Neural crest cell (in vitro differentiated cells): Measurements from ENCODE around the gene GLYATL3. TPM values are rescaled to one million over a fixed set of nuclear protein-coding genes. Genes with fewer than 3 reads are reported as not detected.

Experiments used
- DNase-seq: peaks from one replicate; pipeline ENCODE4 v3.0.0; 2021; ENCODE audit warnings: low read depth, mixed read lengths, low spot score
- H3K27ac Mint-ChIP-seq: one replicate; pipeline ENCODE4 v1.8.0; 2021; ENCODE audit warnings: mild to moderate bottlenecking, mixed read lengths; ENCODE audit not compliant: unreplicated experiment
- H3K27me3 Mint-ChIP-seq: 2 replicates; pipeline ENCODE4 v1.8.0; 2021; ENCODE audit warnings: low read depth, mild to moderate bottlenecking, mixed read lengths
- H3K36me3 Mint-ChIP-seq: 2 replicates; pipeline ENCODE4 v1.8.0; 2021; ENCODE audit warnings: low read depth, mild to moderate bottlenecking, mixed read lengths
- H3K4me1 Mint-ChIP-seq: 2 replicates; pipeline ENCODE4 v1.8.0; 2021; ENCODE audit warnings: mixed read lengths
- H3K4me3 Mint-ChIP-seq: one replicate; pipeline ENCODE4 v1.8.0; 2021; ENCODE audit warnings: mild to moderate bottlenecking, mixed read lengths
- H3K9me3 Mint-ChIP-seq: 2 replicates; pipeline ENCODE4 v1.8.0; 2021; ENCODE audit warnings: mixed read lengths
- CTCF ChIP-seq: fragments of 200-600 bp; sonication (generic); conservative IDR thresholded peaks from 2 replicates; pipeline ENCODE4 v1.5.0; 2021; ENCODE audit warnings: antibody characterized with exemption, mild to moderate bottlenecking
- total RNA-seq: library from RNA; stranded (reverse); gene quantifications from 2 replicates; pipeline ENCODE4 v1.2.1, GENCODE V29; 2021

Gene GLYATL3
- total RNA-seq, 1 donor from 2014 or later, result not detected

- Mint-ChIP-seq H3K4me3 (no peak overlapping the region), H3K36me3 (no peaks in the 10 kb centered on the region), H3K27ac (no peak overlapping the region), H3K9me3 (no peaks in the 10 kb centered on the region), H3K4me1 (no peaks in the 10 kb centered on the region), H3K27me3 (no peaks in the 10 kb centered on the region)
- no peak for DNase-seq
- TF ChIP-seq CTCF, result no peak
Observed at GRCh38 chr6:49523901-49524300, 24.2 kb downstream of the GLYATL3 start.

DNA sequence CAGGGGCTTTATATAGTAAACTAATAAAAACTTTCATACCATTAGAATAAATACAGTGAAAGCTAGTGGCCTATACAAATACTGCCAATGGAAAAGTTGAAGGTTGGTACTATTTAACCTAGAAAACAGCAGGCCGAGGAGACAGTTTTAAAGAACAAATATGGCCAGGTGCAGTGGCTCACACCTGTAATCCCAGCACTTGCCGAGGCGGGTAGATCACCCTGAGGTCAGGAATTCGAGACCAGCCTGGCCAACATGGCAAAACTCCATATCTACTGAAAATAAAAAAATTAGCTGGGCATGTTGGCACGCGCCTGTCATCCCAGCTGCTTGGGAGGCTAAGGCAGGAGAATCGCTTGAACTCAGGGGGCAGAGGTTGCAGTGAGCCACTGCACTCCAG, 24.8 kb downstream of the GLYATL3 start:
- no peaks in the 10 kb centered on the region for H3K9me3 Mint-ChIP-seq
- no peak for DNase-seq
- H3K4me1 Mint-ChIP-seq, result no peaks in the 10 kb centered on the region
- no peak for TF ChIP-seq CTCF
- no peaks in the 10 kb centered on the region for H3K27me3 Mint-ChIP-seq
- no peak overlapping the region for H3K4me3 Mint-ChIP-seq
- no peak overlapping the region for H3K27ac Mint-ChIP-seq
- H3K36me3 Mint-ChIP-seq, result no peaks in the 10 kb centered on the region

DNA sequence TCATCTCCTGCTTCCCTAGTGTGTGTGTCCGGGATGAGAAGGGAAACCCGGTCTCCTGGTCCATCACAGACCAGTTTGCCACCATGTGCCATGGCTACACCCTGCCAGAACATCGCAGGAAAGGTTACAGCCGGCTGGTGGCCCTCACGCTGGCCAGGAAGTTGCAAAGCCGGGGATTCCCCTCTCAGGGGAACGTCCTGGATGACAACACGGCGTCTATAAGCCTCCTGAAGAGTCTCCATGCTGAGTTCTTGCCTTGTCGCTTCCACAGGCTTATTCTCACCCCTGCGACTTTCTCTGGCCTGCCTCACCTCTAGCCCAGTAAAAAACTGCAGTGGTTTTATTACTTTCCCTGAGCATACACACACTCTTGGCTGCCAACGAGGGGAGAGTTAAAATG, 26.9 kb downstream of the GLYATL3 start:
- Mint-ChIP-seq H3K36me3 (no peaks in the 10 kb centered on the region), H3K4me3 (no peak overlapping the region), H3K4me1 (no peaks in the 10 kb centered on the region), H3K9me3 (no peaks in the 10 kb centered on the region), H3K27me3 (no peaks in the 10 kb centered on the region), H3K27ac (no peak overlapping the region)
- DNase-seq, result no peak
- TF ChIP-seq CTCF, result no peak

- Mint-ChIP-seq H3K9me3 (no peaks in the 10 kb centered on the region), H3K36me3 (no peaks in the 10 kb centered on the region), H3K27ac (no peak overlapping the region), H3K27me3 (no peaks in the 10 kb centered on the region), H3K4me3 (no peak overlapping the region), H3K4me1 (no peaks in the 10 kb centered on the region)
- no peak for TF ChIP-seq CTCF
- no peak for DNase-seq
Observed at GRCh38 chr6:49527320-49527719, 27.6 kb downstream of the GLYATL3 start.

DNA sequence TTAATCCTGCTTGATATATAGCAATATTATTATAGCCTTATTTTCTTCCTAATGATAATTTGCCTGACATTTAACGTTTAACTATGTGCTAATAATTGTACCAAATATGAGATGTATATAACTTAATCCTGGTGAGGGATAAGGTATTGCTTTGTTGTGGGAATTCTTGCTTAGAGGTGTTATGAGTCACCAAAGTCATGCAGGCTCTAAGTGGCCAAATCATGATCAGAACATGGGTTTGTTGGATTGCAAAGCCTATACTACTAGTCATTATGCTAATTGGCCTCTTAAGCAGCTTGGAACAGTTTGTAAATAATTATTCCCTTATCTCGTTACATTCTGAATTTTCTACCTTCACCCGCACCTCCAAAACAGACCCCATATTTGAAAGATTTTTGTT, 28.8 kb downstream of the GLYATL3 start:
- H3K4me3 Mint-ChIP-seq, result no peak overlapping the region
- no peaks in the 10 kb centered on the region for H3K36me3 Mint-ChIP-seq
- DNase-seq, result no peak
- H3K27ac Mint-ChIP-seq, result no peak overlapping the region
- H3K9me3 Mint-ChIP-seq, result no peaks in the 10 kb centered on the region
- no peak for TF ChIP-seq CTCF
- no peaks in the 10 kb centered on the region for H3K4me1 Mint-ChIP-seq
- no peaks in the 10 kb centered on the region for H3K27me3 Mint-ChIP-seq
